ENCODE data around the gene UEVLD. TPM values are rescaled to one million over a fixed set of nuclear protein-coding genes. Genes with fewer than 3 reads are reported as not detected.
A peak's percentile ranks its signal among the peaks of the same experiment; 100 is the strongest.

The UEVLD gene
- total RNA-seq, 2 experiments from 2014 or later = 13.9 to 22.8 TPM

DNA sequence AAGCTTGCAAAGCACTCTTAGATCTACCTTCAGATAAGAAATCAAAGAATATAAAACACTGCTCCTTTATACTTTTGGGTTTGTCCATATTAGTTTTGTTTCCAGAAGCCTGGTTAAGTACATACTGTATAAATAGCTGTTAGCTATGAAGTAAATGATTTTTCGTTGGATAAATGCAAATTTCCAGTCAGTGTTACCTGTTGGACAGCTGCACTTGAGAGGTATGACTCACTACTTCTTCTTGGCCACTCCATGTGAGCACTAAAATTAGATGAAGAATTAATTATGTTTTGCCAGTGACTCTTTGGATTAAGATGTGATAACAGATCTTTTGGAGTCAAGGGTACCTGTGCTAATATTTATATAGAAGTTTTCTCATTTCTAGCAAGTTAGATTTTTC lies 52.3 kb downstream of the UEVLD start:
- TF ChIP-seq, protein P1, sequence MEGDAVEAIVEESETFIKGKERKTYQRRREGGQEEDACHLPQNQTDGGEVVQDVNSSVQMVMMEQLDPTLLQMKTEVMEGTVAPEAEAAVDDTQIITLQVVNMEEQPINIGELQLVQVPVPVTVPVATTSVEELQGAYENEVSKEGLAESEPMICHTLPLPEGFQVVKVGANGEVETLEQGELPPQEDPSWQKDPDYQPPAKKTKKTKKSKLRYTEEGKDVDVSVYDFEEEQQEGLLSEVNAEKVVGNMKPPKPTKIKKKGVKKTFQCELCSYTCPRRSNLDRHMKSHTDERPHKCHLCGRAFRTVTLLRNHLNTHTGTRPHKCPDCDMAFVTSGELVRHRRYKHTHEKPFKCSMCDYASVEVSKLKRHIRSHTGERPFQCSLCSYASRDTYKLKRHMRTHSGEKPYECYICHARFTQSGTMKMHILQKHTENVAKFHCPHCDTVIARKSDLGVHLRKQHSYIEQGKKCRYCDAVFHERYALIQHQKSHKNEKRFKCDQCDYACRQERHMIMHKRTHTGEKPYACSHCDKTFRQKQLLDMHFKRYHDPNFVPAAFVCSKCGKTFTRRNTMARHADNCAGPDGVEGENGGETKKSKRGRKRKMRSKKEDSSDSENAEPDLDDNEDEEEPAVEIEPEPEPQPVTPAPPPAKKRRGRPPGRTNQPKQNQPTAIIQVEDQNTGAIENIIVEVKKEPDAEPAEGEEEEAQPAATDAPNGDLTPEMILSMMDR (IDR thresholded peaks at IDR 0.05) = no peak
- intact Hi-C loops (cut with micrococcal nuclease) = no loop called here
- Mint-ChIP-seq H3K27ac (no peak overlapping the region), H3K9me3 (no peaks in the 10 kb centered on the region), H3K4me1 (ENCODE audit: low read depth) (peaks cover 2% of the 10 kb centered on the region), H3K36me3 (ENCODE audit: low read depth) (no peaks in the 10 kb centered on the region), H3K4me3 (no peak overlapping the region), H3K27me3 (no peaks in the 10 kb centered on the region)
- POLR2A ChIA-PET = interaction anchor here (1.5 kb wide), 1 partner anchor 9 kb away, joined by 7 read pairs; the partner anchor contains the start of gene TSG101
- CTCF ChIA-PET = interaction anchor here (1.8 kb wide), 1 partner anchor 114 kb away, joined by 5 read pairs; no protein-coding TSS in a partner anchor
- ATAC-seq = no peak
- DNase-seq = no peak

DNA sequence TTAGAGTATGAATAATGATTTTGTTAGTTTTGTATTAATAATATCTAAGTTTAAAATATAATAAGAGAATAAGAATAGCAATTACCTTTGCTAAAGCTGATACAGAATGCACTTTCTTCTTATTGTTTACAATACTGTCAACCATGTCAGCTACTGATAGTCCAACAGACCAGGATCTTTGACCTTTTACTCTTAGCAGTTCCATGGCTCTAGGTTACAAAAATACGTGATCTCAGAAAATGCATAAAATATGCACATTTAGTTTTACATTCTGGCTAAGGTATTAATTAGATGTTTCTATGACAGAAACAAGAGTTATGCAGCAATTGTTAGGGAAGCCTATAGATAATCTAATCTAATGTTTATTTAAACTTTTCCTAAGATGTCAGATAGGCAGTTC lies 54.3 kb downstream of the UEVLD start:
- POLR2A ChIA-PET = no interaction called here

DNA sequence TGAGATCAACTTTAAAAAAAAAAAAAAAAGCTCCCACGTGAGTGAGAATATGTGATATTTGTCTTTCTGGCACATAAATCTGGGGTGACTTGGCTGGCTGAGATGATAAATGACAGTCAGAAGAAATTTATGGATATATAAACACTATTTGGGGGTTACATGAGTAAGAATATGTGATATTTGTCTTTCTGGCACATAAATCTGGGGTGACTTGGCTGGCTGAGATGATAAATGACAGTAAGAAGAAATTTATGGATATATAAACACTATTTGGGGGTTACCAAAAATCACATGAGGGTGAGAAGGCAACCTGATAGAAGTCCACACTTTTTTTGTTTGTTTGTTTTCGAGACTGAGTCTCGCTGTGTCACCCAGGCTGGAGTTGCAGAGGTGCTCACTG lies 55.2 kb downstream of the UEVLD start:
- H3K4me3 Mint-ChIP-seq = no peak overlapping the region
- no peaks in the 10 kb centered on the region for H3K36me3 Mint-ChIP-seq (ENCODE audit: low read depth)
- intact Hi-C loops (cut with micrococcal nuclease) = no loop called here
- no peaks in the 10 kb centered on the region for H3K27me3 Mint-ChIP-seq
- TF ChIP-seq, protein P1 (IDR thresholded peaks at IDR 0.05) = no peak
- POLR2A ChIA-PET = interaction anchor here (0.6 to 1.6 kb wide), 3 partner anchors 14 to 100 kb away, joined by 4 to 8 read pairs (median 4); partner anchors contain the start of gene UEVLD
- CTCF ChIA-PET = interaction anchor here (2.0 kb wide), 1 partner anchor 189 kb away, joined by 4 read pairs; no protein-coding TSS in a partner anchor
- no peak overlapping the region for H3K27ac Mint-ChIP-seq
- ATAC-seq = no peak
- H3K9me3 Mint-ChIP-seq = no peaks in the 10 kb centered on the region
- H3K4me1 Mint-ChIP-seq (ENCODE audit: low read depth) = peaks cover 13% of the 10 kb centered on the region
- DNase-seq = no peak

More for the DNA sequence above, 54.3 kb downstream of the UEVLD start:
- no peak overlapping the region for H3K27ac Mint-ChIP-seq
- H3K9me3 Mint-ChIP-seq = no peaks in the 10 kb centered on the region
- no peak for DNase-seq
- H3K4me1 Mint-ChIP-seq (ENCODE audit: low read depth) = peaks cover 7% of the 10 kb centered on the region
- no peaks in the 10 kb centered on the region for H3K27me3 Mint-ChIP-seq
- CTCF ChIA-PET = interaction anchor here (1.6 to 2.0 kb wide), 2 partner anchors 188 to 241 kb away, joined by 3 to 4 read pairs; no protein-coding TSS in a partner anchor
- no peak overlapping the region for H3K4me3 Mint-ChIP-seq
- H3K36me3 Mint-ChIP-seq (ENCODE audit: low read depth) = no peaks in the 10 kb centered on the region
- TF ChIP-seq, protein P1 (IDR thresholded peaks at IDR 0.05) = no peak
- ATAC-seq = no peak
- intact Hi-C loops (cut with micrococcal nuclease) = no loop called here

DNA sequence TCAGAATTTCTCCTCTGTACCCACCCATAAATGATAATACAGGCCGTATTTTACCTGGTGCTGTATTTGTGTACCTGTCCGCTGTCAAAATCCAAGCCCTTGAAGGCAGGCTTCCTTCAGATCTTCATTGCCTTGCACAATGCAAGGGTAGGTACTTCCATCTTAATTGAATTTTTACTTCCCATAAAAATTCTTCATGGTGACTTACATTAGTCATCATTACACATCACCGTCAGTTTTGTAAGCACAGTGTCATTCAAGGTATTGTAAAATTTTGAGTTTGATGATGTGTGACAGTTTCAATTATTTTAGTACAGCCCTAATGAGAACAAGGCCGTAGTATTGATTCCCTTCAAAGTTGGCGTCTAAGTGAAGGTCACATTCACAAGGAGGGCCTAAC lies 61.0 kb downstream of the UEVLD start:
- Mint-ChIP-seq H3K36me3 (ENCODE audit: low read depth) (peaks cover 14% of the 10 kb centered on the region), H3K4me1 (ENCODE audit: low read depth) (peaks cover 43% of the 10 kb centered on the region), H3K27me3 (no peaks in the 10 kb centered on the region), H3K27ac (peak overlapping the region; percentile 99), H3K4me3 (peak overlapping the region; percentile 90), H3K9me3 (no peaks in the 10 kb centered on the region)
- POLR2A ChIA-PET = interaction anchor here (0.8 to 2.8 kb wide), 10 partner anchors 8 to 206 kb away, joined by 3 to 23 read pairs (median 7); partner anchors contain the start of genes GTF2H1, HPS5, LDHA and SPTY2D1
- CTCF ChIA-PET = interaction anchor here (1.0 to 2.0 kb wide), 10 partner anchors 13 to 417 kb away, joined by 3 to 10 read pairs (median 5); no protein-coding TSS in a partner anchor
- intact Hi-C loops (cut with micrococcal nuclease) = loop anchor here (5.0 kb wide), 1 partner anchor 205 kb away; the partner anchor contains the start of genes GTF2H1 and HPS5
- TF ChIP-seq, protein P1 (IDR thresholded peaks at IDR 0.05) = no peak
- DNase-seq = no peak
- no peak for ATAC-seq

Data from activated CD8-positive, alpha-beta T cell treated with anti-CD3 and anti-CD28 coated beads for 36 hours (primary cell).